Mucosa of descending colon (tissue), 3 donors: ENCODE data around the gene LDLRAP1. TPM values are rescaled to one million over a fixed set of nuclear protein-coding genes. Genes with fewer than 3 reads are reported as not detected.

Experiments used
- ATAC-seq: fragments of 200-7000 bp; cut with Tn5 transposase; one replicate; pipeline ENCODE4 v1.9.1; 2020; ENCODE audit warnings: mild to moderate bottlenecking, moderate library complexity
- DNase-seq, 3 donors: peaks; one replicate each; pipeline ENCODE4 v3.0.0-alpha.2; 2020
- H3K36me3 ChIP-seq: fragments of 200-600 bp; one replicate; pipeline ENCODE4 v1.8.0; 2021; ENCODE audit warnings: low read depth, mild to moderate bottlenecking
- H3K4me1 ChIP-seq: fragments of 200-600 bp; one replicate; pipeline ENCODE4 v1.8.0; 2021; ENCODE audit warnings: low read depth, mild to moderate bottlenecking
- H3K4me3 ChIP-seq: fragments of 200-600 bp; one replicate; pipeline ENCODE4 v1.8.0; 2021; ENCODE audit warnings: mild to moderate bottlenecking
- H3K9me3 ChIP-seq: fragments of 200-600 bp; one replicate; pipeline ENCODE4 v1.8.0; 2021; ENCODE audit warnings: mild to moderate bottlenecking
- CTCF ChIP-seq: fragments of 200-600 bp; IDR thresholded peaks from one replicate; pipeline ENCODE4 v1.8.0; 2022; ENCODE audit warnings: antibody characterized with exemption, mild to moderate bottlenecking
- intact Hi-C, 2 donors: fragments of 100-400 bp; cut with DNase I in 1 of 2; cut with micrococcal nuclease in 1 of 2; formaldehyde crosslinking; loops; one replicate each; pipeline versions ENCODE4 v1.11.0 to v1.11.1; 2022; cut with DNase I, micrococcal nuclease
- total RNA-seq, 3 donors: library from RNA; stranded (reverse); fragmentation: NEBNext Ultra II Directional in 2 of 3; extraction: Animal tissue kit (Norgen Biotek cat#: 25700) in 2 of 3; gene quantifications; one replicate each; pipeline versions ENCODE4 v1.2.1 to v1.2.4, GENCODE V29; 2021 to 2023
- donor health status: DM: no; HTN: no; CAD: no; lungs with moderate emphysema.
- donor health status: DM: no; HTN: no; CAD: no.
- donor health status: DM: no; HTN: yes; CAD: no.

Gene LDLRAP1
- total RNA-seq, 3 donors from 2014 or later = 31.0 to 43.5 (median 37.0) TPM

- intact Hi-C loops = loop anchor here in 1 of 2 donors (10.0 kb wide), 1 partner anchor 123 kb away; no protein-coding TSS in a partner anchor
- no peaks in the 10 kb centered on the region for H3K36me3 ChIP-seq
- no peak for TF ChIP-seq CTCF
- no peak overlapping the region for H3K4me3 ChIP-seq
- H3K9me3 ChIP-seq = no peaks in the 10 kb centered on the region
- DNase-seq (no peak), ATAC-seq (no peak)
- H3K4me1 ChIP-seq = no peaks in the 10 kb centered on the region
These were observed 16.1 kb upstream of the LDLRAP1 start for GRCh38 chr1:25527226-25527846.

- H3K4me1 ChIP-seq = no peaks in the 10 kb centered on the region
- H3K36me3 ChIP-seq = no peaks in the 10 kb centered on the region
- no peaks in the 10 kb centered on the region for H3K9me3 ChIP-seq
- DNase-seq (no peak), ATAC-seq (no peak)
- TF ChIP-seq CTCF = no peak
- intact Hi-C loops = loop anchor here in 1 of 2 donors (10.0 kb wide), 1 partner anchor 123 kb away; no protein-coding TSS in a partner anchor
- H3K4me3 ChIP-seq = no peak overlapping the region
These were observed 15.3 kb upstream of the LDLRAP1 start for GRCh38 chr1:25527946-25528595.

- no peak for DNase-seq
- no peak overlapping the region for H3K4me3 ChIP-seq
- intact Hi-C loops = loop anchor here in 1 of 2 donors (10.0 kb wide), 1 partner anchor 124 kb away; no protein-coding TSS in a partner anchor
These were observed 14.4 kb upstream of the LDLRAP1 start for GRCh38 chr1:25528881-25529517.

GRCh38 chr1:25529518-25530185 is 13.8 kb upstream of the LDLRAP1 start:
- Histone ChIP-seq H3K9me3 (no peaks in the 10 kb centered on the region), H3K36me3 (no peaks in the 10 kb centered on the region), H3K4me3 (no peak overlapping the region), H3K4me1 (no peaks in the 10 kb centered on the region)
- no peak for ATAC-seq
- intact Hi-C loops = loop anchor here in 1 of 2 donors (10.0 kb wide), 1 partner anchor 125 kb away; no protein-coding TSS in a partner anchor
- TF ChIP-seq CTCF = no peak
- no peak for DNase-seq

More at GRCh38 chr1:25528881-25529517, 14.4 kb upstream of the LDLRAP1 start:
- no peak for ATAC-seq
- H3K9me3 ChIP-seq = no peaks in the 10 kb centered on the region
- no peaks in the 10 kb centered on the region for H3K4me1 ChIP-seq
- no peak for TF ChIP-seq CTCF
- H3K36me3 ChIP-seq = no peaks in the 10 kb centered on the region

- no peaks in the 10 kb centered on the region for H3K4me1 ChIP-seq
- no peaks in the 10 kb centered on the region for H3K9me3 ChIP-seq
- no peak overlapping the region for H3K4me3 ChIP-seq
- H3K36me3 ChIP-seq = no peaks in the 10 kb centered on the region
- no peak for DNase-seq
- intact Hi-C loops = no loop called here
- TF ChIP-seq CTCF = no peak
- no peak for ATAC-seq
These were observed 13.0 kb upstream of the LDLRAP1 start for GRCh38 chr1:25530186-25531081.
